Osteoblast (primary cell): ENCODE data around the gene ANKRD12. TPM values are rescaled to one million over a fixed set of nuclear protein-coding genes. Genes with fewer than 3 reads are reported as not detected.

Source experiments
- DNase-seq: peaks from one replicate; pipeline ENCODE4 v3.0.0; 2011; ENCODE audit warnings: low spot score, mixed read lengths; ENCODE audit not compliant: insufficient read length; ENCODE audit errors: missing footprints
- H2AFZ ChIP-seq: 2 replicates; pipeline ENCODE4 v1.6.0; 2011; ENCODE audit warnings: mild to moderate bottlenecking, low read length
- H3K27ac ChIP-seq: 2 replicates; pipeline ENCODE4 v1.5.1; 2011; ENCODE audit warnings: mild to moderate bottlenecking, low read depth, low read length, moderate library complexity
- H3K27me3 ChIP-seq: 2 replicates; pipeline ENCODE4 v1.6.0; 2012; ENCODE audit warnings: mild to moderate bottlenecking, control low read depth, inconsistent platforms, low read length, moderate library complexity; ENCODE audit not compliant: insufficient read depth
- H3K36me3 ChIP-seq: 2 replicates; pipeline ENCODE4 v1.5.1; 2011; ENCODE audit warnings: mild to moderate bottlenecking, low read length, control low read depth, moderate library complexity; ENCODE audit not compliant: insufficient read depth
- H3K4me1 ChIP-seq: 2 replicates; pipeline ENCODE4 v1.5.1; 2011; ENCODE audit warnings: mild to moderate bottlenecking, low read length, control low read depth, moderate library complexity; ENCODE audit not compliant: insufficient read depth
- H3K4me2 ChIP-seq: 2 replicates; pipeline ENCODE4 v1.6.0; 2011; ENCODE audit warnings: mild to moderate bottlenecking, low read length; ENCODE audit not compliant: insufficient read depth
- H3K4me3 ChIP-seq: fragments of 200-600 bp; sonication (generic); 3 replicates; pipeline ENCODE4 v1.5.1; 2012; ENCODE audit warnings: mild to moderate bottlenecking, low read length, inconsistent platforms; ENCODE audit not compliant: insufficient read depth
- H3K79me2 ChIP-seq: 2 replicates; pipeline ENCODE4 v1.6.0; 2012; ENCODE audit warnings: mild to moderate bottlenecking, low read length, control low read depth, inconsistent platforms; ENCODE audit not compliant: insufficient read depth
- H3K9me3 ChIP-seq: 2 replicates; pipeline ENCODE4 v1.5.1; 2011; ENCODE audit warnings: low read depth, low read length, control low read depth
- H4K20me1 ChIP-seq: 2 replicates; pipeline ENCODE4 v1.6.0; 2012; ENCODE audit warnings: mild to moderate bottlenecking, low read length, control low read depth; ENCODE audit not compliant: insufficient read depth
- CTCF ChIP-seq: IDR thresholded peaks from 2 replicates; pipeline ENCODE4 v1.5.1; 2011; ENCODE audit warnings: mild to moderate bottlenecking, low read depth, low read length, moderate library complexity; ENCODE audit errors: extremely low read depth
- total RNA-seq: library from RNA; depleted of rRNA; stranded (reverse); fragments of >200 nt; gene quantifications from 2 replicates; pipeline ENCODE4 v1.2.3, GENCODE V29; 2012

Gene ANKRD12
- total RNA-seq, 1 donor: 47.8 TPM

GRCh38 chr18:9097349-9097748 is 39.2 kb upstream of the ANKRD12 start:
- no peaks in the 10 kb centered on the region for H3K79me2 ChIP-seq
- H3K4me3 ChIP-seq: no peak overlapping the region
- no peak for TF ChIP-seq CTCF

GRCh38 chr18:9100796-9101195 is 35.8 kb upstream of the ANKRD12 start:
- no peaks in the 10 kb centered on the region for H3K9me3 ChIP-seq
- no peaks in the 10 kb centered on the region for H3K36me3 ChIP-seq
- peaks cover 21% of the 10 kb centered on the region for H4K20me1 ChIP-seq
- H3K4me1 ChIP-seq: peaks cover 34% of the 10 kb centered on the region
- H3K27me3 ChIP-seq: no peaks in the 10 kb centered on the region
- no peak overlapping the region for H3K27ac ChIP-seq
- H2AFZ ChIP-seq: no peak overlapping the region
- H3K4me3 ChIP-seq: no peak overlapping the region
- H3K79me2 ChIP-seq: peaks cover 33% of the 10 kb centered on the region
- no peak for DNase-seq
- no peak overlapping the region for H3K4me2 ChIP-seq
- no peak for TF ChIP-seq CTCF

More at GRCh38 chr18:9097349-9097748, 39.2 kb upstream of the ANKRD12 start:
- no peak overlapping the region for H3K4me2 ChIP-seq
- H3K27me3 ChIP-seq: no peaks in the 10 kb centered on the region
- peak overlapping the region; percentile 64 for H2AFZ ChIP-seq
- no peaks in the 10 kb centered on the region for H3K36me3 ChIP-seq
- H3K27ac ChIP-seq: no peak overlapping the region
- no peak for DNase-seq
- H4K20me1 ChIP-seq: no peaks in the 10 kb centered on the region
- H3K9me3 ChIP-seq: no peaks in the 10 kb centered on the region
- H3K4me1 ChIP-seq: peaks cover 35% of the 10 kb centered on the region

- H3K36me3 ChIP-seq: no peaks in the 10 kb centered on the region
- peak overlapping the region; percentile 81 for H3K4me3 ChIP-seq
- peak; percentile 90 for DNase-seq
- peak overlapping the region; percentile 76 for H2AFZ ChIP-seq
- peaks cover 31% of the 10 kb centered on the region for H4K20me1 ChIP-seq
- no peaks in the 10 kb centered on the region for H3K9me3 ChIP-seq
- H3K79me2 ChIP-seq: peaks cover 44% of the 10 kb centered on the region
- H3K27ac ChIP-seq: peak overlapping the region; percentile 81
- H3K4me1 ChIP-seq: peaks cover 42% of the 10 kb centered on the region
- H3K4me2 ChIP-seq: peak overlapping the region; percentile 96
- TF ChIP-seq CTCF: no peak
- no peaks in the 10 kb centered on the region for H3K27me3 ChIP-seq
These were observed 34.7 kb upstream of the ANKRD12 start for GRCh38 chr18:9101730-9102507.

- no peak for TF ChIP-seq CTCF
- H2AFZ ChIP-seq: peak within 1 kb of the TSS; percentile 76
These were observed 33.8 kb upstream of the ANKRD12 start, which contains the start of gene NDUFV2 for GRCh38 chr18:9102508-9103375. Gene NDUFV2 (plus strand): TSS chr18:9102699. CDS start chr18:9102744, 45 bp downstream.

More at GRCh38 chr18:9102508-9103375, 33.8 kb upstream of the ANKRD12 start, which contains the start of gene NDUFV2:
- Histone ChIP-seq H3K79me2 (peaks cover 52% of the 10 kb centered on the region), H3K27ac (peak within 1 kb of the TSS; percentile 93), H3K4me1 (peaks cover 44% of the 10 kb centered on the region), H3K9me3 (no peaks in the 10 kb centered on the region), H3K4me3 (peak within 1 kb of the TSS; percentile 81), H4K20me1 (peaks cover 36% of the 10 kb centered on the region), H3K36me3 (no peaks in the 10 kb centered on the region), H3K4me2 (peak within 1 kb of the TSS; percentile 97), H3K27me3 (no peaks in the 10 kb centered on the region)
- DNase-seq: peak; percentile 97
